Right atrium auricular region (tissue), 2 donors: ENCODE measurements around the gene M6PR. TPM values are rescaled to one million over a fixed set of nuclear protein-coding genes. Genes with fewer than 3 reads are reported as not detected.

Source experiments
- DNase-seq: peaks from one replicate; pipeline ENCODE4 v3.0.0-alpha.2; 2019; ENCODE audit warnings: low spot score
- H3K27ac ChIP-seq, 2 donors: fragments of 200-600 bp; sonication (generic); 1 replicate in 1 of 2; 2 replicates in 1 of 2; pipeline ENCODE4 v1.5.1; 2016 to 2019
- H3K27me3 ChIP-seq, 2 donors: fragments of 200-600 bp; sonication (generic); one replicate each; pipeline versions ENCODE4 v1.5.1 to v1.6.0; 2017 to 2019
- H3K36me3 ChIP-seq: fragments of 200-600 bp; sonication (generic); one replicate; pipeline ENCODE4 v1.5.1; 2016
- H3K4me1 ChIP-seq, 2 donors: fragments of 200-600 bp; sonication (generic); one replicate each; pipeline versions ENCODE4 v1.5.1 to v1.6.0; 2017 to 2019
- H3K4me3 ChIP-seq, 2 donors: fragments of 200-600 bp; sonication (generic); 1 replicate in 1 of 2; 2 replicates in 1 of 2; pipeline ENCODE4 v1.5.1; 2017 to 2019; ENCODE audit warnings: mild to moderate bottlenecking in 1 of 2, moderate library complexity in 1 of 2
- H3K9me3 ChIP-seq, 2 donors: fragments of 200-600 bp; sonication (generic); one replicate each; pipeline ENCODE4 v1.5.1; 2019
- CTCF ChIP-seq, 2 donors: fragments of 200-600 bp; sonication (generic); IDR thresholded peaks; one replicate each; pipeline ENCODE4 v1.5.1; 2019; ENCODE audit warnings: antibody characterized with exemption in 2 of 2
- total RNA-seq, 2 donors: library from RNA; depleted of rRNA; stranded (reverse); fragments of >200 nt; gene quantifications; one replicate each; pipeline ENCODE4 v1.1.0, GENCODE V29; 2016

The M6PR gene
- total RNA-seq: 100 to 1,000 TPM; 101 to 112 TPM

GRCh38 chr12:8949342-8950220 lies at the start of gene M6PR:
Gene M6PR (minus strand): TSS chr12:8949645. CDS start chr12:8946404, 3,241 bp downstream.
- H3K27me3 ChIP-seq: no peaks in the 10 kb centered on the region
- H3K36me3 ChIP-seq: peaks cover 17% of the 10 kb centered on the region
- peaks cover 0 to 27% of the 10 kb centered on the region in 2 donors for H3K4me1 ChIP-seq
- peak in 1 of 2 donors; percentile 67 for TF ChIP-seq CTCF (IDR thresholded peaks at IDR 0.05)
- H3K9me3 ChIP-seq: no peaks in the 10 kb centered on the region
- peak within 1 kb of the TSS; percentile 76 to 79 for H3K4me3 ChIP-seq
- H3K27ac ChIP-seq: peak within 1 kb of the TSS; percentile 93 to 99
- DNase-seq: peak; percentile 95

GRCh38 chr12:8996682-8997405 lies 47.4 kb upstream of the M6PR start:
- H3K4me1 ChIP-seq: peaks cover 0 to 5% of the 10 kb centered on the region in 2 donors
- TF ChIP-seq CTCF (IDR thresholded peaks at IDR 0.05): no peak
- H3K27ac ChIP-seq: peak overlapping the region in 1 of 2 donors; percentile 12
- H3K9me3 ChIP-seq: no peaks in the 10 kb centered on the region
- DNase-seq: no peak
- H3K36me3 ChIP-seq: no peaks in the 10 kb centered on the region
- H3K4me3 ChIP-seq: no peak overlapping the region
- no peaks in the 10 kb centered on the region for H3K27me3 ChIP-seq

- no peak for DNase-seq
- Histone ChIP-seq H3K9me3 (no peaks in the 10 kb centered on the region), H3K4me3 (no peak overlapping the region), H3K4me1 (peaks cover 0 to 11% of the 10 kb centered on the region in 2 donors), H3K27ac (no peak overlapping the region), H3K36me3 (no peaks in the 10 kb centered on the region), H3K27me3 (no peaks in the 10 kb centered on the region)
- no peak for TF ChIP-seq CTCF (IDR thresholded peaks at IDR 0.05)
Measured at GRCh38 chr12:8995021-8995775, 45.8 kb upstream of the M6PR start.

DNA sequence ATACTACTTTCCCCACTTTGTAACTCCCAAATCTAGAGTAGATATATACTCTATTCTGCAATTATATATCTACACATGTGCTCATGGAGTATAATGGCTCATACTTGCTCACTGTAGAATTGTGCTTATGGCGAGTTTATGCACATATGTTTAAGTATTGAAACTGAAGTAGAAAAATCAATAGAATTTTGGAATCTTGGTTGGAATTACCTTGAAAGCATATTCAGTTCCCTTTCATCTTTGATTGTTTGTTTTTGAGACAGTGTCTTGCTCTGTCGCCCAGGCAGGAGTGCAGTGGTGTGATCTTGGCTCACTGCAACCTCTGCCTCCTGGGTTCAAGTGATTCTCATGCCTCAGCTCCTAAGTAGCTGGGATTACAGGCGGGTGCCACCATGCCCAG lies 44.4 kb upstream of the M6PR start:
- Histone ChIP-seq H3K27ac (no peak overlapping the region), H3K27me3 (no peaks in the 10 kb centered on the region), H3K36me3 (no peaks in the 10 kb centered on the region), H3K4me3 (no peak overlapping the region), H3K9me3 (no peaks in the 10 kb centered on the region), H3K4me1 (peaks cover 0 to 11% of the 10 kb centered on the region in 2 donors)
- no peak for DNase-seq
- TF ChIP-seq CTCF (IDR thresholded peaks at IDR 0.05): no peak
